SH-SY5Y (cell line): ENCODE data around the gene ADAM12.

Experiments
- GATA2 ChIP-seq: IDR thresholded peaks from 2 replicates; pipeline ENCODE4 v1.6.1; 2011; ENCODE audit warnings: mild to moderate bottlenecking, low read depth, low read length
- GATA3 ChIP-seq: IDR thresholded peaks from 2 replicates; pipeline ENCODE4 v1.6.1; 2011; ENCODE audit warnings: low read depth, mild to moderate bottlenecking, low read length, moderate library complexity

DNA sequence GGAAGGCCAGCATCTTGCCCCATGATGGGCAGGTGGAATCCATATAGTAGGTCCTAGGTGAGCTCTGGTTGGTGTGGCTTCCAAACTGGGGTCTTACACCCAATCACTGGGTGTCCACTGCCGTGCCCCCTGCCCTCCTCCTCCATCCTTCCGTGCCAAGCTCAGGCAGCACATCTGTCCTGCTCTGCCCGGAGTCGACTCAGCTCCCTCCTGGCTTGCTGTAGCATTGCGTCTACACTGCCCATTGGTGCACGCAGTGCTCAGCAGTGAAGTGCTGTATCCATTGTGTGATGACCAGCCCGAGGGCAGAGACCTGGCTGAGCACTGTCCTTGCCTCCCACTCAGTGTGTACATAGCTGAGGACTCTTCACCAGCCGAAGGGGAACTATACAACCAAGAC, 148.4 kb downstream of the ADAM12 start:
- TF ChIP-seq GATA3 (no peak), GATA2 (no peak)
